ENCODE measurements around the gene SRGAP2C. TPM values are rescaled to one million over a fixed set of nuclear protein-coding genes. Genes with fewer than 3 reads are reported as not detected.
"Not testable (repeated sequence)": the region's sequence is repeated elsewhere in the genome, so short reads cannot be mapped to it uniquely, and the experiment has no call there.

SRGAP2C gene
- total and polyA plus RNA-seq, 2 donors (not counting 3 experiments of a cell fraction or from before 2014, with no cell fraction given) = 5.6 to 56.4 TPM

- POLR2A ChIA-PET = no interaction called here
Measured at GRCh38 chr1:121418369-121419049, 233.7 kb downstream of the SRGAP2C start.

GRCh38 chr1:121419050-121419615 lies 234.4 kb downstream of the SRGAP2C start:
- H3K27me3 ChIP-seq (ENCODE audit: control insufficient read depth in 2 of 2, insufficient read depth in 2 of 2, low read length in 2 of 2); FAIRE-seq: not testable (repeated sequence)

More at GRCh38 chr1:121418369-121419049, 233.7 kb downstream of the SRGAP2C start:
- Histone ChIP-seq H3K9ac (replicated peaks; ENCODE audit: extremely low read depth, insufficient read depth, low read length) (no peak overlapping the region), H3K9me3 (replicated peaks; ENCODE audit: control insufficient read depth, insufficient read depth, low read length) (no peaks in the 10 kb centered on the region), H3K4me1 (ENCODE audit: control insufficient read depth, extremely low read depth, insufficient read depth, low read length) (peaks cover 5% of the 10 kb centered on the region), H3K9me1 (replicated peaks; ENCODE audit: control insufficient read depth, extremely low read depth, insufficient read depth, low read length) (no peaks in the 10 kb centered on the region), H3K27me3 (ENCODE audit: control insufficient read depth in 2 of 2, insufficient read depth in 2 of 2, low read length in 2 of 2) (no peaks in the 10 kb centered on the region), H3K79me2 (ENCODE audit: control insufficient read depth, insufficient read depth, low read length) (no peaks in the 10 kb centered on the region), H3K27ac (ENCODE audit: insufficient read depth, low read depth, low read length) (no peak overlapping the region), H3K4me2 (ENCODE audit: insufficient read depth, low read length) (no peak overlapping the region), H4K20me1 (replicated peaks; ENCODE audit: control insufficient read depth, extremely low read depth, insufficient read depth, low read length) (no peaks in the 10 kb centered on the region), H2AFZ (ENCODE audit: low read depth, low read length) (no peak overlapping the region), H3K36me3 (ENCODE audit: control insufficient read depth in 2 of 2, extremely low read depth in 1 of 2, insufficient read depth in 2 of 2, low read length in 2 of 2) (no peaks in the 10 kb centered on the region), H3K4me3 (replicated peaks in 1 of 3; ENCODE audit: insufficient read depth in 1 of 3, low read depth in 1 of 3, low read length in 3 of 3) (no peak overlapping the region)
- BruUV-seq (replicated peaks) = no TSS peak
- TF ChIP-seq GATA2 (IDR thresholded peaks at IDR 0.05; ENCODE audit: insufficient read depth, insufficient read length, low read depth, low read length) (no peak), JUN (IDR thresholded peaks at IDR 0.05; ENCODE audit: borderline replicate concordance, insufficient read depth, insufficient read length, low read depth) (no peak), MYC (IDR thresholded peaks at IDR 0.05; ENCODE audit: low read depth, low read length) (no peak), CTCF (IDR thresholded peaks at IDR 0.05; ENCODE audit: extremely low read depth in 1 of 2, insufficient read depth in 1 of 2, low read depth in 1 of 2, low read length in 2 of 2) (no peak), FOS (IDR thresholded peaks at IDR 0.05; ENCODE audit: borderline replicate concordance, insufficient read depth, low read length) (no peak), POLR2AphosphoS5 (IDR thresholded peaks at IDR 0.05; ENCODE audit: insufficient read depth, low read depth, low read length) (no peak), EZH2 (IDR thresholded peaks at IDR 0.05; ENCODE audit: borderline replicate concordance, low read depth, low read length, severe bottlenecking) (no peak), POLR2A (IDR thresholded peaks at IDR 0.05; ENCODE audit: low read depth, low read length) (no peak)
- TF ChIP-seq, protein P1, sequence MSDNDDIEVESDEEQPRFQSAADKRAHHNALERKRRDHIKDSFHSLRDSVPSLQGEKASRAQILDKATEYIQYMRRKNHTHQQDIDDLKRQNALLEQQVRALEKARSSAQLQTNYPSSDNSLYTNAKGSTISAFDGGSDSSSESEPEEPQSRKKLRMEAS (IDR thresholded peaks at IDR 0.05; ENCODE audit: insufficient read depth, insufficient read length) = no peak
- intact Hi-C loops (cut with micrococcal nuclease) (no loop called here), dilution Hi-C loops (cut with MboI; ENCODE audit: extremely low pct_ligation_motif_present, low sequenced_read_pairs) (no loop called here)
- DNase-seq (ENCODE audit: low read depth, low spot score) = no peak
- CTCF ChIA-PET = no interaction called here
- no peak for FAIRE-seq

More at GRCh38 chr1:121419050-121419615, 234.4 kb downstream of the SRGAP2C start:
- H3K4me1 ChIP-seq (ENCODE audit: control insufficient read depth, extremely low read depth, insufficient read depth, low read length); intact Hi-C loops (cut with micrococcal nuclease); BruUV-seq (replicated peaks); H3K4me3 ChIP-seq (replicated peaks in 1 of 3; ENCODE audit: insufficient read depth in 1 of 3, low read depth in 1 of 3, low read length in 3 of 3); H3K9me3 ChIP-seq (replicated peaks; ENCODE audit: control insufficient read depth, insufficient read depth, low read length); DNase-seq (ENCODE audit: low read depth, low spot score); H3K27ac ChIP-seq (ENCODE audit: insufficient read depth, low read depth, low read length); H2AFZ ChIP-seq (ENCODE audit: low read depth, low read length); H3K4me2 ChIP-seq (ENCODE audit: insufficient read depth, low read length); H4K20me1 ChIP-seq (replicated peaks; ENCODE audit: control insufficient read depth, extremely low read depth, insufficient read depth, low read length); H3K79me2 ChIP-seq (ENCODE audit: control insufficient read depth, insufficient read depth, low read length); POLR2A ChIA-PET; dilution Hi-C loops (cut with MboI; ENCODE audit: extremely low pct_ligation_motif_present, low sequenced_read_pairs); H3K36me3 ChIP-seq (ENCODE audit: control insufficient read depth in 2 of 2, extremely low read depth in 1 of 2, insufficient read depth in 2 of 2, low read length in 2 of 2); H3K9ac ChIP-seq (replicated peaks; ENCODE audit: extremely low read depth, insufficient read depth, low read length); CTCF ChIA-PET; H3K9me1 ChIP-seq (replicated peaks; ENCODE audit: control insufficient read depth, extremely low read depth, insufficient read depth, low read length): not testable (repeated sequence)
